CD8-positive, alpha-beta memory T cell (primary cell): ENCODE measurements around the gene ANO10. TPM values are rescaled to one million over a fixed set of nuclear protein-coding genes. Genes with fewer than 3 reads are reported as not detected.
A peak's percentile ranks its signal among the peaks of the same experiment; 100 is the strongest.
"Not testable (repeated sequence)": the region's sequence is repeated elsewhere in the genome, so short reads cannot be mapped to it uniquely, and the experiment has no call there.

Experiments
- CTCF ChIA-PET: fragments of 350-600 bp; sonication (Branson Sonifier 250); formaldehyde crosslinking; loops from one replicate; lab custom pipeline; 2021; ENCODE audit warnings: antibody characterized with exemption; lab: Charles Lee
- POLR2A ChIA-PET: fragments of 350-600 bp; sonication (Branson Sonifier 250); formaldehyde crosslinking; loops from one replicate; lab custom pipeline; 2021; ENCODE audit warnings: antibody characterized with exemption; lab: Charles Lee
- DNase-seq, 5 donors: peaks; one replicate each; pipeline versions ENCODE4 v3.0.0 to v3.0.0-alpha.2; 2020 to 2022; ENCODE audit warnings: mixed read lengths in 1 of 5
- H3K27ac ChIP-seq: one replicate; pipeline ENCODE4 v1.7.0; 2013; ENCODE audit warnings: low read depth, mild to moderate bottlenecking, low read length, moderate library complexity
- H3K27me3 ChIP-seq: 2 replicates; pipeline ENCODE4 v1.7.0; 2013; ENCODE audit warnings: low read length, mild to moderate bottlenecking; ENCODE audit not compliant: insufficient read depth, poor library complexity, severe bottlenecking
- H3K36me3 ChIP-seq: 2 replicates; pipeline ENCODE4 v1.7.0; 2013; ENCODE audit warnings: mild to moderate bottlenecking, low read length, moderate library complexity; ENCODE audit not compliant: insufficient read depth
- H3K4me1 ChIP-seq: 2 replicates; pipeline ENCODE4 v1.7.0; 2013; ENCODE audit warnings: mild to moderate bottlenecking, low read length, moderate library complexity; ENCODE audit not compliant: insufficient read depth
- H3K4me3 ChIP-seq: 2 replicates; pipeline ENCODE4 v1.7.0; 2013; ENCODE audit warnings: mild to moderate bottlenecking, low read length
- H3K9me3 ChIP-seq: 2 replicates; pipeline ENCODE4 v1.7.0; 2013; ENCODE audit warnings: mild to moderate bottlenecking, low read length
- H3K27ac Mint-ChIP-seq, 8 donors: one replicate each; pipeline ENCODE4 v1.8.0; 2020 to 2021; ENCODE audit warnings: mixed read lengths in 8 of 8, mild to moderate bottlenecking in 6 of 8, inconsistent platforms in 3 of 8, moderate library complexity in 3 of 8
- H3K27me3 Mint-ChIP-seq, 2 donors: one replicate each; pipeline ENCODE4 v1.8.0; 2020 to 2021; ENCODE audit warnings: mixed read lengths in 2 of 2, mild to moderate bottlenecking in 1 of 2, moderate library complexity in 1 of 2
- H3K36me3 Mint-ChIP-seq, 3 donors: one replicate each; pipeline ENCODE4 v1.8.0; 2020 to 2021; ENCODE audit warnings: mixed read lengths in 3 of 3, inconsistent platforms in 1 of 3, mild to moderate bottlenecking in 1 of 3
- H3K4me1 Mint-ChIP-seq, 3 donors: one replicate each; pipeline ENCODE4 v1.8.0; 2020 to 2021; ENCODE audit warnings: mixed read lengths in 3 of 3, inconsistent platforms in 1 of 3, mild to moderate bottlenecking in 1 of 3
- H3K4me3 Mint-ChIP-seq, 7 donors: one replicate each; pipeline ENCODE4 v1.8.0; 2020 to 2021; ENCODE audit warnings: mixed read lengths in 7 of 7, mild to moderate bottlenecking in 6 of 7, moderate library complexity in 4 of 7, inconsistent platforms in 2 of 7
- H3K9me3 Mint-ChIP-seq, 5 donors: one replicate each; pipeline ENCODE4 v1.8.0; 2020 to 2022; ENCODE audit warnings: mixed read lengths in 5 of 5, mild to moderate bottlenecking in 3 of 5, moderate library complexity in 2 of 5, inconsistent platforms in 1 of 5
- polyA plus RNA-seq: library from polyadenylated mRNA; unstranded; fragments of 300-500 nt; fragmentation: Illumina TruSeq; gene quantifications from one replicate; pipeline ENCODE4 v1.2.3, GENCODE V29; 2021
- total RNA-seq, 2 experiments: library from RNA; stranded (reverse); gene quantifications; one replicate each; pipeline ENCODE4 v1.2.3, GENCODE V29; 2021

ANO10 gene
- total and polyA plus RNA-seq, 3 experiments from 2014 or later, result 8.1 to 12.3 (median 9.1) TPM

- Histone ChIP-seq H3K27ac (no peak overlapping the region), H3K9me3 (no peaks in the 10 kb centered on the region), H3K36me3 (no peaks in the 10 kb centered on the region), H3K4me3 (no peak overlapping the region), H3K4me1 (no peaks in the 10 kb centered on the region), H3K27me3 (no peaks in the 10 kb centered on the region)
- DNase-seq, result no peak
- POLR2A ChIA-PET, result no interaction called here
- peaks cover 8 to 19% (median 11%) of the 10 kb centered on the region in 3 donors for H3K4me1 Mint-ChIP-seq
- H3K9me3 Mint-ChIP-seq, result peaks cover 0 to 2% (median 0%) of the 10 kb centered on the region in 5 donors
- H3K36me3 Mint-ChIP-seq, result peaks cover 0 to 2% (median 1%) of the 10 kb centered on the region in 3 donors
- no peak overlapping the region for H3K4me3 Mint-ChIP-seq
- peak overlapping the region in 3 of 8 donors; percentile 10 to 60 (median 55) for H3K27ac Mint-ChIP-seq
- H3K27me3 Mint-ChIP-seq, result peaks cover 0 to 1% of the 10 kb centered on the region in 2 donors
- CTCF ChIA-PET, result no interaction called here
Observed at GRCh38 chr3:43364494-43364893, 257.3 kb downstream of the ANO10 start.

- Histone ChIP-seq H3K4me3 (no peak overlapping the region), H3K27me3 (no peaks in the 10 kb centered on the region), H3K9me3 (no peaks in the 10 kb centered on the region), H3K36me3 (no peaks in the 10 kb centered on the region), H3K27ac (no peak overlapping the region), H3K4me1 (no peaks in the 10 kb centered on the region)
- POLR2A ChIA-PET, result no interaction called here
- H3K4me1 Mint-ChIP-seq, result peaks cover 4 to 14% (median 9%) of the 10 kb centered on the region in 3 donors
- H3K36me3 Mint-ChIP-seq, result peaks cover 0 to 2% (median 1%) of the 10 kb centered on the region in 3 donors
- peaks cover 0 to 2% (median 0%) of the 10 kb centered on the region in 5 donors for H3K9me3 Mint-ChIP-seq
- H3K4me3 Mint-ChIP-seq, result no peak overlapping the region
- peaks cover 0 to 1% of the 10 kb centered on the region in 2 donors for H3K27me3 Mint-ChIP-seq
- no peak for DNase-seq
- CTCF ChIA-PET, result no interaction called here
- H3K27ac Mint-ChIP-seq, result peak overlapping the region in 5 of 8 donors; percentile 54 to 93 (median 80)
Observed at GRCh38 chr3:43363621-43364266, 258.1 kb downstream of the ANO10 start.

DNA sequence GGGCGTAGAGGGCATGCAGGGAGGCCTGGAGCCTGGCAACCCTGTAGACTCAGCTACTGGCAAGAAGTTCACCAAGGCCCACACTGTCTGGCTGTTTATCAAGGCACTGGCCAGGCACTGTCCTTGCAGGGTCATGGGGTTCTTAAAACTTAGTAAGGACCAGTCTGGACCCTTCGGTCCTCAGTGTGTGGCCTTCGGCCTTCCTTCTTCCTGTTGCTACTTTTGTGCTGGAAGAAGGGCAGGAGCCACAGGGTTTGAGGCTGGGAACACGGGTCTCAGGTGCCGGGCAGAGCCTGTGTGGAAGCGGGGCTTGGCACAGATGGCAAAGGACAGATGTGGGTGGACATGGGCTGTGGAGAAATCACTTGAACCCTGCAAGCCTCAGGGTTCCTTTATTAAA, 258.9 kb downstream of the ANO10 start:
- ChIA-PET CTCF (no interaction called here), POLR2A (no interaction called here)
- no peaks in the 10 kb centered on the region for H3K4me1 ChIP-seq
- Mint-ChIP-seq H3K4me1 (peaks cover 1 to 6% (median 3%) of the 10 kb centered on the region in 3 donors), H3K9me3 (peaks cover 0 to 3% (median 2%) of the 10 kb centered on the region in 5 donors), H3K27ac (peak overlapping the region in 4 of 8 donors; percentile 3 to 85 (median 66)), H3K36me3 (peaks cover 1 to 6% (median 2%) of the 10 kb centered on the region in 3 donors), H3K4me3 (no peak overlapping the region), H3K27me3 (no peaks in the 10 kb centered on the region)
- H3K27me3 ChIP-seq, result no peaks in the 10 kb centered on the region
- no peaks in the 10 kb centered on the region for H3K36me3 ChIP-seq
- H3K27ac ChIP-seq, result no peak overlapping the region
- no peaks in the 10 kb centered on the region for H3K9me3 ChIP-seq
- H3K4me3 ChIP-seq, result no peak overlapping the region
- no peak for DNase-seq

DNA sequence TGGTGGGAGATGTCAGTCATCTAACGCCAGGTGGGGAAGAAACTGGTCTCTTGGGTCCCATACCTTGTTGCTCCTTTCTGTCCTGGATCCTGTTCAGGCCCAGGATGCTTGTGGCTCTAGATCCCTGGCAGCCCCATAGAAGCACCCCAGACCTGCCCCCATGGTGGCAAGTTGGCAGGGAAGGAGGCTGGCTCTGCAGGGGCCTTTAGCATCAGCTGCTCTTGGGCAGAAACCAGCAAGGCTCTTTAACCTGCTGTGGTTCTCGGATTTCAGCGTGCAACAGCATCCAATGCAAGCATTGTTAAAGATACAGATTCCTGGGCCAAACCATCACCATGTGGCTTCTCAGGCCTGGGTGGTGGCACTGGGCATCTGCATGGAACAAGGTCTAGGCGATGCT, 259.6 kb downstream of the ANO10 start:
- no peaks in the 10 kb centered on the region for H3K27me3 Mint-ChIP-seq
- no peaks in the 10 kb centered on the region for H3K9me3 ChIP-seq
- H3K27ac ChIP-seq, result no peak overlapping the region
- H3K4me3 Mint-ChIP-seq, result peak overlapping the region in 1 of 7 donors; percentile 8
- DNase-seq, result no peak
- ChIA-PET CTCF (no interaction called here), POLR2A (no interaction called here)
- H3K27me3 ChIP-seq, result no peaks in the 10 kb centered on the region
- peaks cover 6 to 11% (median 7%) of the 10 kb centered on the region in 5 donors for H3K9me3 Mint-ChIP-seq
- peaks cover 0 to 3% (median 3%) of the 10 kb centered on the region in 3 donors for H3K4me1 Mint-ChIP-seq
- H3K4me1 ChIP-seq, result no peaks in the 10 kb centered on the region
- no peaks in the 10 kb centered on the region for H3K36me3 ChIP-seq
- H3K4me3 ChIP-seq, result no peak overlapping the region
- peak overlapping the region in 1 of 8 donors; percentile 13 for H3K27ac Mint-ChIP-seq
- H3K36me3 Mint-ChIP-seq, result peaks cover 1 to 12% (median 4%) of the 10 kb centered on the region in 3 donors

DNA sequence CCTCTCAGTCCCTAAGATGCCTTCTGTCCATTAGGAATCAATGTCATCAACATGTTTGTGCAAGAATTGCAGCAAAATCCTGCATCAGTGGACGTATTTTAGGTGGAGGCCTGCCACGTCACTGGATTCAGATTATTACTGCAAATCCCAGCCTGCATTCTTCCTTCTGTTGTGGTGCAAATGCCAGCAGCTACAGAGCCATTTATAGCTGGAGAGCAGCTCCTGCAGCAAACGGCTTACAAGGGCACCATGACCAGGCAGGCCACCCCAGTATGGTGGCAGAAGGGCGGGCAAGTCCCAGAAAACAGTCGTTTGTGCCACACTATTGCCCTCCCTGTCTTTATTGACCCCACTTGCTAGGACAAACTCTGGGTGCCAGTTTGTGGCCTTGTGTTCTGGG, 260.7 kb downstream of the ANO10 start:
- no peaks in the 10 kb centered on the region for H3K27me3 Mint-ChIP-seq
- peaks cover 4% of the 10 kb centered on the region for H3K9me3 ChIP-seq
- H3K9me3 Mint-ChIP-seq, result peaks cover 9 to 16% (median 15%) of the 10 kb centered on the region in 5 donors
- H3K36me3 ChIP-seq, result no peaks in the 10 kb centered on the region
- H3K4me3 ChIP-seq, result no peak overlapping the region
- no peak for DNase-seq
- no peaks in the 10 kb centered on the region for H3K4me1 ChIP-seq
- no peak overlapping the region for H3K27ac ChIP-seq
- H3K36me3 Mint-ChIP-seq, result peaks cover under 1 to 20% (median 6%) of the 10 kb centered on the region in 3 donors
- POLR2A ChIA-PET, result no interaction called here
- CTCF ChIA-PET, result interaction anchor here (1.6 kb wide), 1 partner anchor 17 kb away, joined by 3 read pairs; no protein-coding TSS in a partner anchor
- H3K27me3 ChIP-seq, result no peaks in the 10 kb centered on the region
- peaks cover 0 to 3% (median 1%) of the 10 kb centered on the region in 3 donors for H3K4me1 Mint-ChIP-seq
- H3K27ac Mint-ChIP-seq, result peak overlapping the region in 4 of 8 donors; percentile 21 to 91 (median 40)
- H3K4me3 Mint-ChIP-seq, result no peak overlapping the region

DNA sequence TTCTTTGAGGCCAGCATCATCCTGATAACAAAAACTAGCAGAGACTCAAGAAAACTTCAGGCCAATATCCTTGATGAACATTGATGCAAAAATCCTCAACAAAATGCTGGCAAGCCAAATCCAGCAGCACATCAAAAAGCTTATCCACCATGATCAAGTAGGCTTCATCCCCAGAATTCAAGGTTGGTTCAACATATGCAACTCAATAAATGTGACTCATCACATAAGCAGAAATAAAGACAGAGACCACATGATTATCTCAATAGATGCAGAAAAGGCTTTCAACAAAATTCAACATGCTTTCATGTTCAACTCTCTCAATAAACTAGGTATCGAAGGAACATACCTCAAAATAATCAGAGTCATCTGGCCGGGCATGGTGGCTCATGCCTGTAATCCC, 265.8 kb downstream of the ANO10 start:
- CTCF ChIA-PET, result interaction anchor here (1.2 kb wide), 1 partner anchor 10 kb away, joined by 3 read pairs; no protein-coding TSS in a partner anchor
- peaks cover 21% of the 10 kb centered on the region for H3K9me3 ChIP-seq

DNA sequence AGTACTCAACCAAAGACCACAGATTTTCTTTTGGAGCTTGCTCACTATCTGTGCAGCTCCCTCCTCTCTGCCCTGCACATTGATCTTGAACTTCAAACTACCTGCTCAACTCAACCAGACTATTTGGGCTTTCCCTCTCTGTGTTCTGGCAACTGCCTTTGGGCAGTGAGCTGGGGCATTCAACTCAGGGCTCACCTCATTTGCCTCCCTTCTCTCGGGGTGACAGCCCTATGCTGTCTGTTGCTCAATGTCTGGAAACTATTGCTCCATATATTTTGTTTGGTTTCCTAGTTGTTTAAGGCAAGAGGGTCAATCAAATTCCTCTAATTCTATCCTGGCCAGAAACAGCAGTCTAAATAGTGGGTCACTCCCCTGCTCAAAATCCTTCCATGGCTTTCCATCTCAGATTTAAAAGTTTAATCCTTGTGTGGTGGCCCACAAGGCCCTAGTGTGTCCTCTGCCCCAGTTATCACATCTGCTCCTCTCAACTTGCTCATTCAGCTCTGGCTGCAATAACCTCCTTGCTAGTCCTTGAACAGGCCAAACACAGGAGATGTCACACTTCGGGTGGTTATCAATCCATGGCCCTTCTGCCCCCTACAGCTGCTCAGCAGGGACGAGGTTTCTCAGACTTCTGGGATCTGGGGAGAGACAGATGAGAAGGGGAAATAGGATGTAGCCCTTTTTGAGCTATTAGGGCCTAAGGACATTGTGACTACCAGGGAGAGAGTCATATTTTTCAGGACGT, 267.7 kb downstream of the ANO10 start:
- no peaks in the 10 kb centered on the region for H3K27me3 ChIP-seq
- H3K4me1 ChIP-seq, result peaks cover 3% of the 10 kb centered on the region
- H3K4me3 ChIP-seq, result no peak overlapping the region
- H3K36me3 Mint-ChIP-seq, result peaks cover 48 to 82% (median 62%) of the 10 kb centered on the region in 3 donors
- no peak overlapping the region for H3K4me3 Mint-ChIP-seq
- peaks cover 24 to 37% (median 35%) of the 10 kb centered on the region in 3 donors for H3K4me1 Mint-ChIP-seq
- POLR2A ChIA-PET, result no interaction called here
- H3K36me3 ChIP-seq, result peaks cover 10% of the 10 kb centered on the region
- no peak for DNase-seq
- CTCF ChIA-PET, result no interaction called here
- no peak overlapping the region for H3K27ac ChIP-seq
- peaks cover 21% of the 10 kb centered on the region for H3K9me3 ChIP-seq
- peaks cover 26 to 59% (median 57%) of the 10 kb centered on the region in 5 donors for H3K9me3 Mint-ChIP-seq
- no peaks in the 10 kb centered on the region for H3K27me3 Mint-ChIP-seq
- H3K27ac Mint-ChIP-seq, result peak overlapping the region in 3 of 8 donors; percentile 25 to 37 (median 34)

More for the DNA sequence above, 265.8 kb downstream of the ANO10 start:
- H3K27me3 Mint-ChIP-seq, H3K4me3 Mint-ChIP-seq, DNase-seq, H3K27ac ChIP-seq, H3K36me3 ChIP-seq, H3K4me1 ChIP-seq, H3K27me3 ChIP-seq, H3K4me3 ChIP-seq: not testable (repeated sequence)
- peaks cover 26 to 58% (median 57%) of the 10 kb centered on the region in 5 donors for H3K9me3 Mint-ChIP-seq
- peaks cover 15 to 19% (median 19%) of the 10 kb centered on the region in 3 donors for H3K4me1 Mint-ChIP-seq
- POLR2A ChIA-PET, result interaction anchor here (0.6 to 1.9 kb wide), 2 partner anchors 9 to 36 kb away, joined by 5 to 9 read pairs; no protein-coding TSS in a partner anchor
- H3K36me3 Mint-ChIP-seq, result peaks cover 40 to 69% (median 44%) of the 10 kb centered on the region in 3 donors
- H3K27ac Mint-ChIP-seq, result peak overlapping the region in 1 of 8 donors; percentile 33
